Measurements from ENCODE around the gene TRPV3. TPM values are rescaled to one million over a fixed set of nuclear protein-coding genes. Genes with fewer than 3 reads are reported as not detected.

TRPV3 gene
- total and polyA plus RNA-seq, 2 of the 8 experiments (the other 6 are each of a cell fraction or from before 2014, with no cell fraction given), result 0.56 to 1.0 TPM

DNA sequence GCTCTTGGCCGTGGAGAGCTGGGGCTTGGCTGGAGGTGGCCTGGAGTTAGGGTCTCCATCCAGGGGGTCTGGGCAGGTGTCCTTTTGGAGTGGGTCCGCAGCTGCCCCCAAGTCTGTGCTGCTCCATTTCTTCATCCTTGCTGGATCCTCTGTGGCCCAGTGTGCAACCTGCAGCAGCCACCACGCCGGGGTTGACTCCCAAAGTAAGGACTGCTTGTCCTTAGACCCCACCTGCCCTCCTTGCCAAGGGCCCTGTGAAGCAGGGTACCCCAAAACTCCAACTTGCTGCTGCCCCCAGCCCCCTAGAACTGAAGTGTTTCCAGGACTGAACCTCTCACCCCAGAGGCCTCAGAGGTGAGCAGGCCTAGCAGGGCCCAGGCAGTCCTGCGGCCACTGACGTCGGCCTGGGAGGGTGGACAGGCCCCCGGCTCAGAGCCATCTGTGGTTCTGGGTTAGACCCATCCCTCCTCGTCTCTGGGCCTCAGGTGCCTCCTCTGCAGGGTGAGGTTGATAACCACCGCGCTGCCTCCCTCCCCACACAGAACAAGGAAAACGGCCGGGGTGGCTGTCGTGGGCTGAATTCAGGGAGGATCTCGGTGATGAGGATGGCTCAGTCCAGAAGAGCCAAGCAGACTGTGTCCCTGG, 34.7 kb upstream of the TRPV3 start:
- DNase-seq (ENCODE audit: low read depth in 1 of 2, low spot score in 2 of 2) (no peak), FAIRE-seq (no peak)
- Histone ChIP-seq H3K14ac (ENCODE audit: insufficient read length) (no peak overlapping the region), H2AFZ (ENCODE audit: low read length) (no peak overlapping the region), H2BK15ac (ENCODE audit: low read length) (no peak overlapping the region), H3K27me3 (replicated peaks in 1 of 4; ENCODE audit: control insufficient read depth in 3 of 4, extremely low read depth in 1 of 4, insufficient read depth in 3 of 4, low read length in 3 of 4) (no peaks in the 10 kb centered on the region), H3K9me3 (ENCODE audit: insufficient read depth in 2 of 2, low read depth in 1 of 2, low read length in 1 of 2) (no peaks in the 10 kb centered on the region), H4K20me1 (replicated peaks in 1 of 2; ENCODE audit: control insufficient read depth in 1 of 2, insufficient read depth in 2 of 2, low read length in 2 of 2) (peaks cover 0 to 2% of the 10 kb centered on the region in 2 experiments), H3K9ac (replicated peaks in 1 of 4; ENCODE audit: extremely low read depth in 1 of 4, low read depth in 3 of 4, low read length in 3 of 4) (no peak overlapping the region), H2BK12ac (ENCODE audit: low read depth, low read length) (no peak overlapping the region), H3K18ac (ENCODE audit: extremely low read depth, low read length) (no peak overlapping the region), H2BK5ac (ENCODE audit: low read depth, low read length) (no peak overlapping the region), H3K56ac (replicated peaks; ENCODE audit: insufficient read length, low read depth, low read length) (no peak overlapping the region), H3K23me2 (ENCODE audit: low read depth, low read length) (no peaks in the 10 kb centered on the region), H3K23ac (ENCODE audit: insufficient read length) (no peak overlapping the region), H3K79me2 (ENCODE audit: control insufficient read depth in 1 of 2, insufficient read depth in 2 of 2, low read length in 2 of 2) (no peaks in the 10 kb centered on the region), H3K4ac (replicated peaks; ENCODE audit: insufficient read length, low read depth, low read length) (no peak overlapping the region), H3K36me3 (ENCODE audit: control insufficient read depth in 2 of 4, insufficient read depth in 4 of 4, low read length in 3 of 4) (peaks cover 0 to 3% (median 1%) of the 10 kb centered on the region in 4 experiments; a peak in 3 of 8 replicates), H2AK5ac (ENCODE audit: low read depth, low read length) (no peak overlapping the region), H2BK120ac (replicated peaks; ENCODE audit: low read depth, low read length) (no peak overlapping the region), H4K8ac (ENCODE audit: extremely low read depth, insufficient read depth, low read length) (no peak overlapping the region), H3K4me1 (replicated peaks in 1 of 4; ENCODE audit: control insufficient read depth in 3 of 4, insufficient read depth in 4 of 4, low read length in 3 of 4) (no peaks in the 10 kb centered on the region; a peak in 1 of 7 replicates), H3K79me1 (ENCODE audit: low read depth, low read length) (no peaks in the 10 kb centered on the region), H3K4me2 (ENCODE audit: insufficient read depth in 1 of 2, low read depth in 2 of 2, low read length in 2 of 2) (no peak overlapping the region), H4K91ac (replicated peaks; ENCODE audit: insufficient read length, low read length) (no peak overlapping the region), H3K27ac (ENCODE audit: low read depth, low read length) (no peak overlapping the region), H2BK20ac (ENCODE audit: low read length) (no peak overlapping the region), H4K5ac (ENCODE audit: insufficient read length, low read depth, low read length) (no peak overlapping the region), H3K4me3 (ENCODE audit: extremely low read depth in 1 of 4, insufficient read depth in 2 of 4, low read depth in 3 of 4, low read length in 4 of 4) (no peak overlapping the region)
- CTCF ChIA-PET (ENCODE audit: partially characterized antibody), result interaction anchor here (0.6 to 3.1 kb wide), 5 partner anchors 11 to 76 kb away, joined by 3 to 15 read pairs (median 4); no protein-coding TSS in a partner anchor
- TF ChIP-seq SIX5 (IDR thresholded peaks at IDR 0.05; ENCODE audit: low read depth, low read length) (no peak), CHD1 (IDR thresholded peaks at IDR 0.05; ENCODE audit: low read depth, low read length) (no peak), CBX8 (IDR thresholded peaks at IDR 0.05; ENCODE audit: borderline replicate concordance, low read depth, low read length) (no peak), CREB1 (IDR thresholded peaks at IDR 0.05) (no peak), MAFK (IDR thresholded peaks at IDR 0.05; ENCODE audit: low read depth, low read length) (no peak), SP4 (IDR thresholded peaks at IDR 0.05; ENCODE audit: low read length) (no peak)
- TF ChIP-seq, protein P1, sequence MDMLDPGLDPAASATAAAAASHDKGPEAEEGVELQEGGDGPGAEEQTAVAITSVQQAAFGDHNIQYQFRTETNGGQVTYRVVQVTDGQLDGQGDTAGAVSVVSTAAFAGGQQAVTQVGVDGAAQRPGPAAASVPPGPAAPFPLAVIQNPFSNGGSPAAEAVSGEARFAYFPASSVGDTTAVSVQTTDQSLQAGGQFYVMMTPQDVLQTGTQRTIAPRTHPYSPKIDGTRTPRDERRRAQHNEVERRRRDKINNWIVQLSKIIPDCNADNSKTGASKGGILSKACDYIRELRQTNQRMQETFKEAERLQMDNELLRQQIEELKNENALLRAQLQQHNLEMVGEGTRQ (IDR thresholded peaks at IDR 0.05; ENCODE audit: low read length), result no peak
- TF ChIP-seq, protein P2, sequence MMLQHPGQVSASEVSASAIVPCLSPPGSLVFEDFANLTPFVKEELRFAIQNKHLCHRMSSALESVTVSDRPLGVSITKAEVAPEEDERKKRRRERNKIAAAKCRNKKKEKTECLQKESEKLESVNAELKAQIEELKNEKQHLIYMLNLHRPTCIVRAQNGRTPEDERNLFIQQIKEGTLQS (IDR thresholded peaks at IDR 0.05; ENCODE audit: insufficient read depth, low read depth, low read length), result no peak
- TF ChIP-seq, protein P3, sequence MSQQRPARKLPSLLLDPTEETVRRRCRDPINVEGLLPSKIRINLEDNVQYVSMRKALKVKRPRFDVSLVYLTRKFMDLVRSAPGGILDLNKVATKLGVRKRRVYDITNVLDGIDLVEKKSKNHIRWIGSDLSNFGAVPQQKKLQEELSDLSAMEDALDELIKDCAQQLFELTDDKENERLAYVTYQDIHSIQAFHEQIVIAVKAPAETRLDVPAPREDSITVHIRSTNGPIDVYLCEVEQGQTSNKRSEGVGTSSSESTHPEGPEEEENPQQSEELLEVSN (IDR thresholded peaks at IDR 0.05), result no peak
- WGBS, 2 experiments (ENCODE audit: extremely low coverage in 1 of 2, insufficient coverage in 1 of 2, insufficient read length in 1 of 2, insufficient replicate concordance in 2 of 2, low coverage in 1 of 2, low lambda C conversion rate in 2 of 2, missing lambda C conversion rate in 1 of 2), result 93% methylated on average over 15 of the region's 15 CpGs; no CpG with 5 or more reads in 1 of the 2 experiments
- POLR2A ChIA-PET (ENCODE audit: partially characterized antibody), result interaction anchor here (1.1 to 1.5 kb wide), 2 partner anchors 10 to 36 kb away, joined by 3 to 6 read pairs; no protein-coding TSS in a partner anchor

All from H1 (cell line).